ENCODE results near the gene EPHB4.

EPHB4 gene

DNA sequence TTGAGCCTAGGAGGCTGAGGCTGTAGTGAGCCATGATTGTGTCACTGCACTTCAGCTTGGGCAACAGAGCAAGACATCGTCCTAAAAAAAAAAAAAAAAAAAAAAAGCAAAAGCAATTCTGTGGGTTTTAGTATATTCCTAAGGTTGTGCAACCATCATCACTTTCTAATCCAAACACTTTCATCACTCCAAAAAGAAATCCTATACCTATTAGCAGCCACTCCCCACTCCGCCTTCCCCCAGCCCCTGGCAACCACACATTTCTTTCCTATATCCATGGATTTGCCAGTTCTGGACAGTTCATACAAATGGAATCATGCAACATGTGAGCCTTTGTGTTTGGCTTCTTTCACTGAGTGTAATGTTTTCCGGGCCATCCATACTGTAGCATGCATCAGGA, 73.6 kb downstream of the EPHB4 start:
- in situ Hi-C loops (cut with MboI; ENCODE audit: low pct_unique_long_range_greater_than_20kb, low sequenced_read_pairs): no loop called here
- no peak for DNase-seq

- peak; percentile 11 for DNase-seq
Measured at GRCh38 chr7:100752994-100753393, 74.3 kb downstream of the EPHB4 start.

More at GRCh38 chr7:100752994-100753393, 74.3 kb downstream of the EPHB4 start:
- in situ Hi-C loops (cut with MboI; ENCODE audit: low pct_unique_long_range_greater_than_20kb, low sequenced_read_pairs): no loop called here
